GM12878 (cell line): ENCODE measurements around the gene COQ5. TPM values are rescaled to one million over a fixed set of nuclear protein-coding genes. Genes with fewer than 3 reads are reported as not detected.

ENCODE experiments used
- ATAC-seq: fragments of 200-7000 bp; cut with Tn5 transposase; 3 replicates; pipeline ENCODE4 v1.9.1; 2020; ENCODE audit warnings: mild to moderate bottlenecking, moderate library complexity
- BruUV-seq: library from RNA; stranded (reverse); fragments of 400-500 nt; replicated peaks from 2 replicates; lab custom pipeline; 2021; lab: Mats Ljungman, UMichigan
- CTCF ChIA-PET: fragments of 300-600 bp; sonication (Branson Sonifier 250); formaldehyde crosslinking; extraction: SDS; loops from one replicate; lab custom pipeline; 2021; ENCODE audit warnings: inconsistent platforms; lab: Yijun Ruan, JAX
- POLR2A ChIA-PET: fragments of 350-600 bp; formaldehyde crosslinking; extraction: SDS; loops from one replicate; lab custom pipeline; 2021; ENCODE audit warnings: inconsistent platforms; lab: Charles Lee
- RAD21 ChIA-PET: fragments of 300-600 bp; sonication (Branson Sonifier 250); formaldehyde crosslinking; loops from one replicate; lab custom pipeline; 2023; ENCODE audit warnings: antibody characterized with exemption; ENCODE audit not compliant: unreplicated experiment; lab: Charles Lee
- SMC1A ChIA-PET: fragments of 300-600 bp; sonication (Branson Sonifier 250); formaldehyde crosslinking; loops from one replicate; lab custom pipeline; 2023; ENCODE audit not compliant: unreplicated experiment, uncharacterized antibody; lab: Charles Lee
- DNase-seq: peaks from one replicate; pipeline ENCODE4 v3.0.0-alpha.2; 2011; ENCODE audit warnings: low read depth, low spot score
- FAIRE-seq: peaks from 3 replicates; lab custom pipeline; 2011; peaks lifted over from hg19 to GRCh38; lab: Jason Lieb, UNC
- H2AFZ ChIP-seq: 2 replicates; pipeline ENCODE4 v1.6.0; 2011; ENCODE audit warnings: low read depth, low read length, control low read depth; ENCODE audit not compliant: control insufficient read depth
- H3K27ac ChIP-seq: 2 replicates; pipeline ENCODE4 v1.5.1; 2011; ENCODE audit warnings: control low read depth; ENCODE audit not compliant: control insufficient read depth, insufficient read depth
- H3K27me3 ChIP-seq, 2 experiments: replicated peaks in 1 of 2; 2 replicates each; pipeline versions ENCODE4 v1.6.0 to v1.6.1; 2011; ENCODE audit warnings: low read length in 1 of 2; ENCODE audit not compliant: control insufficient read depth in 2 of 2, insufficient read depth in 2 of 2
- H3K36me3 ChIP-seq, 2 experiments: 2 replicates each; pipeline ENCODE4 v1.5.1; 2011; ENCODE audit warnings: low read length in 1 of 2; ENCODE audit not compliant: control insufficient read depth in 2 of 2, insufficient read depth in 2 of 2
- H3K4me1 ChIP-seq: 2 replicates; pipeline ENCODE4 v1.6.1; 2011; ENCODE audit warnings: mild to moderate bottlenecking, low read length, moderate library complexity, mixed read lengths; ENCODE audit not compliant: control insufficient read depth, insufficient read depth
- H3K4me2 ChIP-seq: 2 replicates; pipeline ENCODE4 v1.6.0; 2011; ENCODE audit warnings: control low read depth; ENCODE audit not compliant: control insufficient read depth, insufficient read depth
- H3K4me3 ChIP-seq: fragments of 200-600 bp; sonication (generic); 2 replicates; pipeline ENCODE4 v1.5.1; 2016
- H3K79me2 ChIP-seq: 2 replicates; pipeline ENCODE4 v1.6.0; 2011; ENCODE audit warnings: low read length; ENCODE audit not compliant: control insufficient read depth, insufficient read depth
- H3K9ac ChIP-seq: 2 replicates; pipeline ENCODE4 v1.8.0; 2011; ENCODE audit warnings: low read length, control low read depth, mixed read lengths; ENCODE audit not compliant: control insufficient read depth, insufficient read depth
- H3K9me3 ChIP-seq: replicated peaks from 3 replicates; pipeline ENCODE4 v1.5.1; 2011; ENCODE audit warnings: mild to moderate bottlenecking, low read length; ENCODE audit not compliant: control insufficient read depth, insufficient read depth
- H4K20me1 ChIP-seq: 2 replicates; pipeline ENCODE4 v1.6.0; 2011; ENCODE audit not compliant: control insufficient read depth, insufficient read depth
- BMI1 ChIP-seq: fragments of 450-650 bp; IDR thresholded peaks from 2 replicates; pipeline ENCODE4 v1.6.1; 2016; ENCODE audit warnings: mild to moderate bottlenecking, moderate library complexity, borderline replicate concordance
- POLR2AphosphoS5 ChIP-seq: IDR thresholded peaks from 2 replicates; pipeline ENCODE4 v1.6.1; 2011; ENCODE audit warnings: mild to moderate bottlenecking, low read length, inconsistent platforms
- RAD21 ChIP-seq: IDR thresholded peaks from 2 replicates; pipeline ENCODE4 v1.6.1; 2011; ENCODE audit warnings: mild to moderate bottlenecking, low read depth, low read length, moderate library complexity; ENCODE audit not compliant: insufficient read depth
- WGBS: methylation state at CpG from one replicate; pipeline ENCODE4 v1.1.6; 2016; ENCODE audit warnings: low lambda C conversion rate; ENCODE audit not compliant: insufficient replicate concordance, insufficient coverage; ENCODE audit errors: missing lambda C conversion rate; 5-methylcytosine and 5-hydroxymethylcytosine counted together
- in situ Hi-C: fragments of 300-500 bp; cut with MboI; formaldehyde crosslinking; loops from 9 replicates; pipeline ENCODE4 v1.14.3; 2018; ENCODE audit warnings: mixed read lengths
- intact Hi-C: fragments of 100-400 bp; cut with micrococcal nuclease; formaldehyde crosslinking; loops from one replicate; pipeline ENCODE4 v1.14.2; 2022; ENCODE audit not compliant: unreplicated experiment
- polyA plus RNA-seq, 11 experiments: library from polyadenylated mRNA; depleted of rRNA in 4 of 11; unstranded in 6 of 11; stranded (reverse) in 5 of 11; fragments of >200 nt; fragmentation: Nextera tagmentation in 4 of 11; fragmentation: Illumina TruSeq in 1 of 11; extraction: Ambion mirVana in 4 of 11; extraction: Trizol in 1 of 11; gene quantifications; 1 replicate in 1 of 11; 2 replicates in 10 of 11; pipeline versions ENCODE4 v1.2.1 to v1.2.3, GENCODE V29; 2011 to 2016; ENCODE audit warnings: inconsistent platforms in 2 of 11, missing spikeins in 2 of 11, low read depth in 1 of 11
- total RNA-seq, 4 experiments: library from RNA; depleted of rRNA in 3 of 4; stranded (reverse); fragments of >200 nt in 3 of 4; fragmentation: Illumina TruSeq in 1 of 4; extraction: Trizol in 1 of 4; gene quantifications; 2 replicates each; pipeline versions ENCODE4 v1.2.1 to v1.2.3, GENCODE V29; 2013 to 2021
- TF ChIP-seq, protein P1 (sequence below), 3 experiments: IDR thresholded peaks in 2 of 3; conservative IDR thresholded peaks in 1 of 3; 2 replicates each; pipeline ENCODE4 v1.5.1; 2011; ENCODE audit warnings: low read depth in 3 of 3, low read length in 3 of 3, mild to moderate bottlenecking in 3 of 3, control low read depth in 2 of 3, moderate library complexity in 2 of 3, inconsistent platforms in 1 of 3, mixed read lengths in 1 of 3; ENCODE audit not compliant: control insufficient read depth in 2 of 3, insufficient read depth in 1 of 3; ENCODE audit errors: extremely low read depth in 1 of 3

Gene COQ5
- total and polyA plus RNA-seq, 10 of the 15 experiments (the other 5 are each of a cell fraction or from before 2014, with no cell fraction given), result 24.8 to 69.3 (median 37.8) TPM

DNA sequence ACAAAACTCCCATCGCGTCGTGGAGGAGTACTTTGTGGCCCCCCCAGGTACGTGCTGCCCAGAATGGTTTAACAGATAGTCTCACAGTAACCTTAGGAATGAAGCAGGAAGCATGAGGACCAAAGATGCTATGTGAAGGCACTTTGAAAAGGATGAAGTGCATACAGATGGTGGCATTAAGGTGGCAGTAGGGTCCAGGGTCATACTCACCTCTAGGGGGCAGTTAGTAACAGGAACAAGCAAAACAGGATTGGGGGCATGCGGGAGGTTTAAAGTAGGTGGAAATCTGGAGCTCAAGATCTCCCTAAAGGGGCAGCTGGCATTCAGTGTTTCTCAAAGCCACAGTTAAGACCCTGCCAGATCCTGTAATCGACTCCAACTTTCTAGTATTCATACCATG, 71.8 kb downstream of the COQ5 start:
- no peak overlapping the region for H2AFZ ChIP-seq
- POLR2A ChIA-PET, result interaction anchor here (0.7 to 1.4 kb wide), 2 partner anchors 10 to 12 kb away, joined by 4 read pairs; no protein-coding TSS in a partner anchor
- no peaks in the 10 kb centered on the region for H3K27me3 ChIP-seq
- no peaks in the 10 kb centered on the region for H3K4me1 ChIP-seq
- peaks cover 20 to 43% of the 10 kb centered on the region in 2 experiments for H3K36me3 ChIP-seq
- FAIRE-seq (no peak), DNase-seq (no peak), ATAC-seq (peak; percentile 60)
- TF ChIP-seq POLR2AphosphoS5 (0 out of 2 replicates have a peak, but pooled peaks have one; percentile 25), BMI1 (no peak), RAD21 (0 out of 2 replicates have a peak, but pooled peaks have one; percentile 18)
- TF ChIP-seq, protein P1, sequence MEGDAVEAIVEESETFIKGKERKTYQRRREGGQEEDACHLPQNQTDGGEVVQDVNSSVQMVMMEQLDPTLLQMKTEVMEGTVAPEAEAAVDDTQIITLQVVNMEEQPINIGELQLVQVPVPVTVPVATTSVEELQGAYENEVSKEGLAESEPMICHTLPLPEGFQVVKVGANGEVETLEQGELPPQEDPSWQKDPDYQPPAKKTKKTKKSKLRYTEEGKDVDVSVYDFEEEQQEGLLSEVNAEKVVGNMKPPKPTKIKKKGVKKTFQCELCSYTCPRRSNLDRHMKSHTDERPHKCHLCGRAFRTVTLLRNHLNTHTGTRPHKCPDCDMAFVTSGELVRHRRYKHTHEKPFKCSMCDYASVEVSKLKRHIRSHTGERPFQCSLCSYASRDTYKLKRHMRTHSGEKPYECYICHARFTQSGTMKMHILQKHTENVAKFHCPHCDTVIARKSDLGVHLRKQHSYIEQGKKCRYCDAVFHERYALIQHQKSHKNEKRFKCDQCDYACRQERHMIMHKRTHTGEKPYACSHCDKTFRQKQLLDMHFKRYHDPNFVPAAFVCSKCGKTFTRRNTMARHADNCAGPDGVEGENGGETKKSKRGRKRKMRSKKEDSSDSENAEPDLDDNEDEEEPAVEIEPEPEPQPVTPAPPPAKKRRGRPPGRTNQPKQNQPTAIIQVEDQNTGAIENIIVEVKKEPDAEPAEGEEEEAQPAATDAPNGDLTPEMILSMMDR (IDR thresholded peaks at IDR 0.05 in 2 of 3, conservative IDR thresholded peaks at IDR 0.05 in 1 of 3; ENCODE audit: control insufficient read depth in 2 of 3, extremely low read depth in 1 of 3, insufficient read depth in 1 of 3, low read depth in 3 of 3, low read length in 3 of 3), result peak; percentile 21 to 48 (median 38); a peak in 4 of 6 replicates
- SMC1A ChIA-PET, result interaction anchor here (0.6 to 2.4 kb wide), 6 partner anchors 11 to 681 kb away, joined by 3 to 5 read pairs (median 3); no protein-coding TSS in a partner anchor
- intact Hi-C loops, result no loop called here
- H3K27ac ChIP-seq, result no peak overlapping the region
- CTCF ChIA-PET, result interaction anchor here (1.0 to 1.9 kb wide), 4 partner anchors 9 to 18 kb away, joined by 3 to 13 read pairs (median 6); partner anchors contain the start of gene SRSF9
- no peak overlapping the region for H3K9ac ChIP-seq
- BruUV-seq, result no TSS peak
- in situ Hi-C loops, result no loop called here
- H4K20me1 ChIP-seq, result no peaks in the 10 kb centered on the region
- H3K9me3 ChIP-seq, result no peaks in the 10 kb centered on the region
- 100% methylated on average over 6 of the region's 6 CpGs for WGBS
- RAD21 ChIA-PET, result interaction anchor here (1.0 kb wide), 1 partner anchor 39 kb away, joined by 3 read pairs; the partner anchor contains the start of gene DYNLL1
- no peak overlapping the region for H3K4me3 ChIP-seq
- H3K79me2 ChIP-seq, result no peaks in the 10 kb centered on the region
- H3K4me2 ChIP-seq, result no peak overlapping the region
